ENCODE measurements around the gene LTO1. TPM values are rescaled to one million over a fixed set of nuclear protein-coding genes. Genes with fewer than 3 reads are reported as not detected.
A peak's percentile ranks its signal among the peaks of the same experiment; 100 is the strongest.

LTO1 gene
- total and polyA plus RNA-seq, 2 of the 13 experiments (the other 11 are each of a cell fraction or from before 2014, with no cell fraction given) = 11.8 to 15.0 TPM

- peak; percentile 29; the same call in 1 of the 2 replicates for TF ChIP-seq AHDC1 (CRISPR knock-in tag; IDR thresholded peaks at IDR 0.05; ENCODE audit: borderline replicate concordance)
- peak; percentile 60; the same call in 1 of the 2 replicates for TF ChIP-seq ELF3 (CRISPR knock-in tag; IDR thresholded peaks at IDR 0.05)
- TF ChIP-seq FOXA3 (CRISPR knock-in tag; IDR thresholded peaks at IDR 0.05) = 0 out of 2 replicates have a peak, but pooled peaks have one; percentile 22
- TF ChIP-seq SMC3 (IDR thresholded peaks at IDR 0.05; ENCODE audit: low read length) = peak; percentile 90
- TF ChIP-seq BRCA1 (CRISPR knock-in tag; IDR thresholded peaks at IDR 0.05) = 0 out of 2 replicates have a peak, but pooled peaks have one; percentile 58
- TF ChIP-seq CREB3 (CRISPR knock-in tag; IDR thresholded peaks at IDR 0.05) = 0 out of 2 replicates have a peak, but pooled peaks have one; percentile 48
- TF ChIP-seq ZSCAN20 (CRISPR knock-in tag; IDR thresholded peaks at IDR 0.05; ENCODE audit: borderline replicate concordance) = 0 out of 2 replicates have a peak, but pooled peaks have one; percentile 58
- TF ChIP-seq RARA (CRISPR knock-in tag; IDR thresholded peaks at IDR 0.05) = peak; percentile 42; the same call in 1 of the 2 replicates
- TF ChIP-seq GZF1 (CRISPR knock-in tag; IDR thresholded peaks at IDR 0.05) = no peak
- peak; percentile 77; the same call in 1 of the 2 replicates for TF ChIP-seq KDM3A (CRISPR knock-in tag; IDR thresholded peaks at IDR 0.05; ENCODE audit: low read depth)
- 0 out of 2 replicates have a peak, but pooled peaks have one; percentile 42 for TF ChIP-seq RFXANK (CRISPR knock-in tag; IDR thresholded peaks at IDR 0.05)
- 0 out of 2 replicates have a peak, but pooled peaks have one; percentile 48 for TF ChIP-seq TP53 (CRISPR knock-in tag; conservative IDR thresholded peaks at IDR 0.05)
- no peak for TF ChIP-seq MYPOP (CRISPR knock-in tag; IDR thresholded peaks at IDR 0.05)
- TF ChIP-seq SP5 (CRISPR knock-in tag; IDR thresholded peaks at IDR 0.05; ENCODE audit: borderline replicate concordance, low read depth) = peak; percentile 29; the same call in 1 of the 2 replicates
- peak; percentile 59; the same call in 1 of the 2 replicates for TF ChIP-seq SAP130 (CRISPR knock-in tag; IDR thresholded peaks at IDR 0.05; ENCODE audit: low read depth)
- TF ChIP-seq REPIN1 (CRISPR knock-in tag; IDR thresholded peaks at IDR 0.05; ENCODE audit: borderline replicate concordance, low read depth) = peak; percentile 35; the same call in 1 of the 2 replicates
- TF ChIP-seq HMGXB4 (CRISPR knock-in tag; IDR thresholded peaks at IDR 0.05; ENCODE audit: borderline replicate concordance in 1 of 2, low read depth in 1 of 2) = peak; percentile 61 to 66; a peak in 3 of 4 replicates
- TF ChIP-seq ZFP37 (CRISPR knock-in tag; IDR thresholded peaks at IDR 0.05; ENCODE audit: borderline replicate concordance) = peak; percentile 58; the same call in 1 of the 2 replicates
- TF ChIP-seq AGO1 (IDR thresholded peaks at IDR 0.05; ENCODE audit: low read depth, low read length, poor library complexity, severe bottlenecking) = peak; percentile 29
Measured at GRCh38 chr11:69670158-69670845, 4.9 kb downstream of the LTO1 start (continued).

Data from HepG2 (cell line).